ENCODE data around the gene ACP7. TPM values are rescaled to one million over a fixed set of nuclear protein-coding genes. Genes with fewer than 3 reads are reported as not detected.

ACP7 gene
- total RNA-seq, 4 donors from 2014 or later, result 0.90 to 3.1 (median 1.6) TPM

GRCh38 chr19:39046037-39046821, 37.9 kb upstream of the ACP7 start:
- Histone ChIP-seq H3K9me3 (peaks cover 0 to 2% (median 0%) of the 10 kb centered on the region in 4 donors), H3K4me3 (no peak overlapping the region), H3K4me1 (no peaks in the 10 kb centered on the region), H3K36me3 (no peaks in the 10 kb centered on the region), H3K27ac (no peak overlapping the region), H3K27me3 (no peaks in the 10 kb centered on the region)
- no peak for DNase-seq (ENCODE audit: low spot score in 2 of 2)
- WGBS, 2 donors, result 59 to 76% methylated on average over 7 of the region's 7 CpGs
- no peak for TF ChIP-seq CTCF (IDR thresholded peaks at IDR 0.05)
- TF ChIP-seq EP300 (IDR thresholded peaks at IDR 0.05), result no peak
- no peak for TF ChIP-seq POLR2A (IDR thresholded peaks at IDR 0.05)

GRCh38 chr19:39047073-39047472, 37.1 kb upstream of the ACP7 start:
- H3K27me3 ChIP-seq, result no peaks in the 10 kb centered on the region
- no peaks in the 10 kb centered on the region for H3K36me3 ChIP-seq
- 71 to 94% methylated on average over 2 of the region's 2 CpGs for WGBS, 2 donors
- H3K9me3 ChIP-seq, result no peaks in the 10 kb centered on the region
- H3K4me3 ChIP-seq, result no peak overlapping the region
- DNase-seq (ENCODE audit: low spot score in 2 of 2), result no peak
- no peaks in the 10 kb centered on the region for H3K4me1 ChIP-seq
- TF ChIP-seq EP300 (IDR thresholded peaks at IDR 0.05) (no peak), CTCF (IDR thresholded peaks at IDR 0.05) (no peak), POLR2A (IDR thresholded peaks at IDR 0.05) (no peak)
- no peak overlapping the region for H3K27ac ChIP-seq

GRCh38 chr19:39052243-39052746, 31.9 kb upstream of the ACP7 start:
- H3K27ac ChIP-seq, result peak overlapping the region in 2 of 4 donors; percentile 10 to 66
- WGBS, 2 donors, result 16 to 23% methylated on average over 7 to 10 of the region's 10 CpGs
- TF ChIP-seq EP300 (IDR thresholded peaks at IDR 0.05), result no peak
- TF ChIP-seq CTCF (IDR thresholded peaks at IDR 0.05), result peak; percentile 62 to 75 (median 68)
- TF ChIP-seq POLR2A (IDR thresholded peaks at IDR 0.05), result no peak
- no peaks in the 10 kb centered on the region for H3K27me3 ChIP-seq
- peaks cover 0 to 7% (median 0%) of the 10 kb centered on the region in 4 donors for H3K9me3 ChIP-seq
- no peaks in the 10 kb centered on the region for H3K36me3 ChIP-seq
- DNase-seq (ENCODE audit: low spot score in 2 of 2), result peak; percentile 19 to 29
- H3K4me1 ChIP-seq, result no peaks in the 10 kb centered on the region
- no peak overlapping the region for H3K4me3 ChIP-seq

- H3K27me3 ChIP-seq, result no peaks in the 10 kb centered on the region
- peaks cover 0 to 7% (median 0%) of the 10 kb centered on the region in 4 donors for H3K9me3 ChIP-seq
- no peaks in the 10 kb centered on the region for H3K36me3 ChIP-seq
- H3K27ac ChIP-seq, result peak overlapping the region in 2 of 4 donors; percentile 10 to 66
- no peak for DNase-seq (ENCODE audit: low spot score in 2 of 2)
- no peak for TF ChIP-seq POLR2A (IDR thresholded peaks at IDR 0.05)
- TF ChIP-seq CTCF (IDR thresholded peaks at IDR 0.05), result no peak
- no peak for TF ChIP-seq EP300 (IDR thresholded peaks at IDR 0.05)
- WGBS, 2 donors, result 55 to 62% methylated on average over 8 to 9 of the region's 9 CpGs
- no peaks in the 10 kb centered on the region for H3K4me1 ChIP-seq
- H3K4me3 ChIP-seq, result no peak overlapping the region
These were observed 31.3 kb upstream of the ACP7 start for GRCh38 chr19:39052846-39053245.
